GM12878 (cell line): ENCODE results near the gene RANBP6. TPM values are rescaled to one million over a fixed set of nuclear protein-coding genes. Genes with fewer than 3 reads are reported as not detected.

Experiments used
- ATAC-seq: fragments of 200-7000 bp; cut with Tn5 transposase; 3 replicates; pipeline ENCODE4 v1.9.1; 2020; ENCODE audit warnings: mild to moderate bottlenecking, moderate library complexity
- BruUV-seq: library from RNA; stranded (reverse); fragments of 400-500 nt; replicated peaks from 2 replicates; lab custom pipeline; 2021; lab: Mats Ljungman, UMichigan
- CTCF ChIA-PET: fragments of 300-600 bp; sonication (Branson Sonifier 250); formaldehyde crosslinking; extraction: SDS; loops from one replicate; lab custom pipeline; 2021; ENCODE audit warnings: inconsistent platforms; lab: Yijun Ruan, JAX
- POLR2A ChIA-PET: fragments of 350-600 bp; formaldehyde crosslinking; extraction: SDS; loops from one replicate; lab custom pipeline; 2021; ENCODE audit warnings: inconsistent platforms; lab: Charles Lee
- RAD21 ChIA-PET: fragments of 300-600 bp; sonication (Branson Sonifier 250); formaldehyde crosslinking; loops from one replicate; lab custom pipeline; 2023; ENCODE audit warnings: antibody characterized with exemption; ENCODE audit not compliant: unreplicated experiment; lab: Charles Lee
- SMC1A ChIA-PET: fragments of 300-600 bp; sonication (Branson Sonifier 250); formaldehyde crosslinking; loops from one replicate; lab custom pipeline; 2023; ENCODE audit not compliant: unreplicated experiment, uncharacterized antibody; lab: Charles Lee
- DNase-seq: peaks from one replicate; pipeline ENCODE4 v3.0.0-alpha.2; 2011; ENCODE audit warnings: low read depth, low spot score
- FAIRE-seq: peaks from 3 replicates; lab custom pipeline; 2011; peaks lifted over from hg19 to GRCh38; lab: Jason Lieb, UNC
- H2AFZ ChIP-seq: 2 replicates; pipeline ENCODE4 v1.6.0; 2011; ENCODE audit warnings: low read depth, low read length, control low read depth; ENCODE audit not compliant: control insufficient read depth
- H3K27ac ChIP-seq: 2 replicates; pipeline ENCODE4 v1.5.1; 2011; ENCODE audit warnings: control low read depth; ENCODE audit not compliant: control insufficient read depth, insufficient read depth
- H3K27me3 ChIP-seq, 2 experiments: replicated peaks in 1 of 2; 2 replicates each; pipeline versions ENCODE4 v1.6.0 to v1.6.1; 2011; ENCODE audit warnings: low read length in 1 of 2; ENCODE audit not compliant: control insufficient read depth in 2 of 2, insufficient read depth in 2 of 2
- H3K36me3 ChIP-seq, 2 experiments: 2 replicates each; pipeline ENCODE4 v1.5.1; 2011; ENCODE audit warnings: low read length in 1 of 2; ENCODE audit not compliant: control insufficient read depth in 2 of 2, insufficient read depth in 2 of 2
- H3K4me1 ChIP-seq: 2 replicates; pipeline ENCODE4 v1.6.1; 2011; ENCODE audit warnings: mild to moderate bottlenecking, low read length, moderate library complexity, mixed read lengths; ENCODE audit not compliant: control insufficient read depth, insufficient read depth
- H3K4me2 ChIP-seq: 2 replicates; pipeline ENCODE4 v1.6.0; 2011; ENCODE audit warnings: control low read depth; ENCODE audit not compliant: control insufficient read depth, insufficient read depth
- H3K4me3 ChIP-seq: fragments of 200-600 bp; sonication (generic); 2 replicates; pipeline ENCODE4 v1.5.1; 2016
- H3K79me2 ChIP-seq: 2 replicates; pipeline ENCODE4 v1.6.0; 2011; ENCODE audit warnings: low read length; ENCODE audit not compliant: control insufficient read depth, insufficient read depth
- H3K9ac ChIP-seq: 2 replicates; pipeline ENCODE4 v1.8.0; 2011; ENCODE audit warnings: low read length, control low read depth, mixed read lengths; ENCODE audit not compliant: control insufficient read depth, insufficient read depth
- H3K9me3 ChIP-seq: replicated peaks from 3 replicates; pipeline ENCODE4 v1.5.1; 2011; ENCODE audit warnings: mild to moderate bottlenecking, low read length; ENCODE audit not compliant: control insufficient read depth, insufficient read depth
- H4K20me1 ChIP-seq: 2 replicates; pipeline ENCODE4 v1.6.0; 2011; ENCODE audit not compliant: control insufficient read depth, insufficient read depth
- ASH2L ChIP-seq: fragments of 300-600, 200-600 bp; sonication (generic); IDR thresholded peaks from 2 replicates; pipeline ENCODE4 v1.6.1; 2017; ENCODE audit warnings: low read depth, mild to moderate bottlenecking, borderline replicate concordance
- BMI1 ChIP-seq: fragments of 450-650 bp; IDR thresholded peaks from 2 replicates; pipeline ENCODE4 v1.6.1; 2016; ENCODE audit warnings: mild to moderate bottlenecking, moderate library complexity, borderline replicate concordance
- HDAC2 ChIP-seq: fragments of 200-600 bp; sonication (generic); IDR thresholded peaks from 2 replicates; pipeline ENCODE4 v1.6.1; 2017
- KLF5 ChIP-seq: fragments of 450-650 bp; IDR thresholded peaks from 2 replicates; pipeline ENCODE4 v1.6.1; 2014; ENCODE audit warnings: mild to moderate bottlenecking; ENCODE audit not compliant: partially characterized antibody
- NFYA ChIP-seq: IDR thresholded peaks from 2 replicates; pipeline ENCODE4 v1.6.1; 2011; ENCODE audit warnings: low read depth, mild to moderate bottlenecking, low read length, improper control_type of control experiment, borderline replicate concordance
- NRF1 ChIP-seq: conservative IDR thresholded peaks from 2 replicates; pipeline ENCODE4 v1.6.1; 2011; ENCODE audit warnings: mild to moderate bottlenecking, low read depth, low read length, improper control_type of control experiment
- POU2F2 ChIP-seq: IDR thresholded peaks from 3 replicates; pipeline ENCODE4 v1.6.1; 2011; ENCODE audit warnings: low read depth, mild to moderate bottlenecking, low read length, borderline replicate concordance
- RAD21 ChIP-seq: IDR thresholded peaks from 2 replicates; pipeline ENCODE4 v1.6.1; 2011; ENCODE audit warnings: mild to moderate bottlenecking, low read depth, low read length, moderate library complexity; ENCODE audit not compliant: insufficient read depth
- RAD51 ChIP-seq: fragments of 450-650 bp; IDR thresholded peaks from 2 replicates; pipeline ENCODE4 v1.6.1; 2016; ENCODE audit warnings: moderate library complexity, mild to moderate bottlenecking, inconsistent platforms
- SREBF2 ChIP-seq: IDR thresholded peaks from 2 replicates; pipeline ENCODE4 v1.6.1; 2012; ENCODE audit warnings: mild to moderate bottlenecking, low read length
- TBL1XR1 ChIP-seq: IDR thresholded peaks from 2 replicates; pipeline ENCODE4 v1.6.1; 2012; ENCODE audit warnings: low read depth, low read length, improper control_type of control experiment
- ZNF24 ChIP-seq: fragments of 450-650 bp; IDR thresholded peaks from 2 replicates; pipeline ENCODE4 v1.6.1; 2017; ENCODE audit warnings: antibody characterized with exemption, mild to moderate bottlenecking
- WGBS: methylation state at CpG from one replicate; pipeline ENCODE4 v1.1.6; 2016; ENCODE audit warnings: low lambda C conversion rate; ENCODE audit not compliant: insufficient replicate concordance, insufficient coverage; ENCODE audit errors: missing lambda C conversion rate; 5-methylcytosine and 5-hydroxymethylcytosine counted together
- in situ Hi-C: fragments of 300-500 bp; cut with MboI; formaldehyde crosslinking; loops from 9 replicates; pipeline ENCODE4 v1.14.3; 2018; ENCODE audit warnings: mixed read lengths
- intact Hi-C: fragments of 100-400 bp; cut with micrococcal nuclease; formaldehyde crosslinking; loops from one replicate; pipeline ENCODE4 v1.14.2; 2022; ENCODE audit not compliant: unreplicated experiment
- polyA plus RNA-seq, 11 experiments: library from polyadenylated mRNA; depleted of rRNA in 4 of 11; unstranded in 6 of 11; stranded (reverse) in 5 of 11; fragments of >200 nt; fragmentation: Nextera tagmentation in 4 of 11; fragmentation: Illumina TruSeq in 1 of 11; extraction: Ambion mirVana in 4 of 11; extraction: Trizol in 1 of 11; gene quantifications; 1 replicate in 1 of 11; 2 replicates in 10 of 11; pipeline versions ENCODE4 v1.2.1 to v1.2.3, GENCODE V29; 2011 to 2016; ENCODE audit warnings: inconsistent platforms in 2 of 11, missing spikeins in 2 of 11, low read depth in 1 of 11
- total RNA-seq, 4 experiments: library from RNA; depleted of rRNA in 3 of 4; stranded (reverse); fragments of >200 nt in 3 of 4; fragmentation: Illumina TruSeq in 1 of 4; extraction: Trizol in 1 of 4; gene quantifications; 2 replicates each; pipeline versions ENCODE4 v1.2.1 to v1.2.3, GENCODE V29; 2013 to 2021
- TF ChIP-seq, protein P1 (sequence below): fragments of 450-650 bp; formaldehyde crosslinking; IDR thresholded peaks from 2 replicates; pipeline ENCODE4 v1.4.0; 2020; ENCODE audit warnings: mild to moderate bottlenecking, moderate library complexity
- TF ChIP-seq, protein P2 (sequence below): IDR thresholded peaks from 2 replicates; pipeline ENCODE4 v1.6.1; 2012; ENCODE audit warnings: improper control_type of control experiment, low read depth, low read length; ENCODE audit not compliant: insufficient replicate concordance
- TF ChIP-seq, protein P3 (sequence below): fragments of 450-650 bp; IDR thresholded peaks from 2 replicates; pipeline ENCODE4 v1.6.1; 2016; ENCODE audit warnings: mild to moderate bottlenecking

The RANBP6 gene
- total and polyA plus RNA-seq, 10 of the 15 experiments (the other 5 are each of a cell fraction or from before 2014, with no cell fraction given) = 10.9 to 26.9 (median 19.4) TPM

DNA sequence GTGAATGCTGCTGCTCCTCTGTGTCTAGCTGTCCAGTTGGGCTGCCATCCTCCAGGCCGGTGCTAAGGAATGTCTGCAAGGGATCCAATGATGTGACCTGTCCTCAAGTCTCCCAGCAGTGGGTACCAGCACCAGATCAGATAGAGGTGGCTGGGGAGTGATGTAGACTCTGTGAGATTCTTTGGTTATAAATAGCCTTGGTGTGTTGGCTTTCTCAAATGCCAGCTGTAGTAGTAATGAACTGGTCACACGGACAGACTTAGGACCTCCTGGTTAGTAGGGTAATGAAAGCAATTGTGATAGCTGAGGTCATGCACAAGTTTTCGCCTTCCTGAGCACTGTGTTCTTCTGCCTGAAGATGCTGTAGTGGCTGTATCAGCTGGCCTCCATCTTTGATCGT is 29.9 kb upstream of the RANBP6 start:
- no peaks in the 10 kb centered on the region for H3K27me3 ChIP-seq
- ChIA-PET SMC1A (interaction anchor here (0.7 to 3.1 kb wide), 5 partner anchors 9 to 261 kb away, joined by 3 to 15 read pairs (median 3); no protein-coding TSS in a partner anchor), RAD21 (interaction anchor here (0.8 to 2.2 kb wide), 2 partner anchors 18 to 159 kb away, joined by 5 to 11 read pairs; no protein-coding TSS in a partner anchor), POLR2A (interaction anchor here (1.2 kb wide), 1 partner anchor 44 kb away, joined by 3 read pairs; no protein-coding TSS in a partner anchor), CTCF (interaction anchor here (0.5 to 13.5 kb wide), 6 partner anchors 9 to 160 kb away, joined by 3 to 288 read pairs (median 4); partner anchors contain the start of gene RANBP6)
- in situ Hi-C loops (loop anchor here (5.0 kb wide), 2 partner anchors 158 to 262 kb away; no protein-coding TSS in a partner anchor), intact Hi-C loops (no loop called here)
- H3K4me1 ChIP-seq = peaks cover 5% of the 10 kb centered on the region; the same call in 1 of the 2 replicates
- H3K4me2 ChIP-seq = no peak overlapping the region
- H4K20me1 ChIP-seq = no peaks in the 10 kb centered on the region
- no peak overlapping the region for H3K27ac ChIP-seq
- DNase-seq = no peak
- H2AFZ ChIP-seq = no peak overlapping the region
- no peak for ATAC-seq
- no peaks in the 10 kb centered on the region for H3K79me2 ChIP-seq
- BruUV-seq = no TSS peak
- H3K36me3 ChIP-seq = no peaks in the 10 kb centered on the region
- H3K4me3 ChIP-seq = no peak overlapping the region
- H3K9ac ChIP-seq = no peak overlapping the region
- FAIRE-seq = no peak
- 56% methylated on average over 4 of the region's 4 CpGs for WGBS
- no peaks in the 10 kb centered on the region for H3K9me3 ChIP-seq
- no peak for TF ChIP-seq ZNF24
- TF ChIP-seq NFYA = no peak
- TF ChIP-seq RAD21 = no peak
- no peak for TF ChIP-seq TBL1XR1
- no peak for TF ChIP-seq NRF1
- TF ChIP-seq POU2F2 = no peak
- TF ChIP-seq KLF5 = no peak
- TF ChIP-seq, protein P1, sequence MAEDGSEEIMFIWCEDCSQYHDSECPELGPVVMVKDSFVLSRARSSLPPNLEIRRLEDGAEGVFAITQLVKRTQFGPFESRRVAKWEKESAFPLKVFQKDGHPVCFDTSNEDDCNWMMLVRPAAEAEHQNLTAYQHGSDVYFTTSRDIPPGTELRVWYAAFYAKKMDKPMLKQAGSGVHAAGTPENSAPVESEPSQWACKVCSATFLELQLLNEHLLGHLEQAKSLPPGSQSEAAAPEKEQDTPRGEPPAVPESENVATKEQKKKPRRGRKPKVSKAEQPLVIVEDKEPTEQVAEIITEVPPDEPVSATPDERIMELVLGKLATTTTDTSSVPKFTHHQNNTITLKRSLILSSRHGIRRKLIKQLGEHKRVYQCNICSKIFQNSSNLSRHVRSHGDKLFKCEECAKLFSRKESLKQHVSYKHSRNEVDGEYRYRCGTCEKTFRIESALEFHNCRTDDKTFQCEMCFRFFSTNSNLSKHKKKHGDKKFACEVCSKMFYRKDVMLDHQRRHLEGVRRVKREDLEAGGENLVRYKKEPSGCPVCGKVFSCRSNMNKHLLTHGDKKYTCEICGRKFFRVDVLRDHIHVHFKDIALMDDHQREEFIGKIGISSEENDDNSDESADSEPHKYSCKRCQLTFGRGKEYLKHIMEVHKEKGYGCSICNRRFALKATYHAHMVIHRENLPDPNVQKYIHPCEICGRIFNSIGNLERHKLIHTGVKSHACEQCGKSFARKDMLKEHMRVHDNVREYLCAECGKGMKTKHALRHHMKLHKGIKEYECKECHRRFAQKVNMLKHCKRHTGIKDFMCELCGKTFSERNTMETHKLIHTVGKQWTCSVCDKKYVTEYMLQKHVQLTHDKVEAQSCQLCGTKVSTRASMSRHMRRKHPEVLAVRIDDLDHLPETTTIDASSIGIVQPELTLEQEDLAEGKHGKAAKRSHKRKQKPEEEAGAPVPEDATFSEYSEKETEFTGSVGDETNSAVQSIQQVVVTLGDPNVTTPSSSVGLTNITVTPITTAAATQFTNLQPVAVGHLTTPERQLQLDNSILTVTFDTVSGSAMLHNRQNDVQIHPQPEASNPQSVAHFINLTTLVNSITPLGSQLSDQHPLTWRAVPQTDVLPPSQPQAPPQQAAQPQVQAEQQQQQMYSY (CRISPR knock-in tag) = no peak
- no peak for TF ChIP-seq SREBF2
- TF ChIP-seq, protein P2, sequence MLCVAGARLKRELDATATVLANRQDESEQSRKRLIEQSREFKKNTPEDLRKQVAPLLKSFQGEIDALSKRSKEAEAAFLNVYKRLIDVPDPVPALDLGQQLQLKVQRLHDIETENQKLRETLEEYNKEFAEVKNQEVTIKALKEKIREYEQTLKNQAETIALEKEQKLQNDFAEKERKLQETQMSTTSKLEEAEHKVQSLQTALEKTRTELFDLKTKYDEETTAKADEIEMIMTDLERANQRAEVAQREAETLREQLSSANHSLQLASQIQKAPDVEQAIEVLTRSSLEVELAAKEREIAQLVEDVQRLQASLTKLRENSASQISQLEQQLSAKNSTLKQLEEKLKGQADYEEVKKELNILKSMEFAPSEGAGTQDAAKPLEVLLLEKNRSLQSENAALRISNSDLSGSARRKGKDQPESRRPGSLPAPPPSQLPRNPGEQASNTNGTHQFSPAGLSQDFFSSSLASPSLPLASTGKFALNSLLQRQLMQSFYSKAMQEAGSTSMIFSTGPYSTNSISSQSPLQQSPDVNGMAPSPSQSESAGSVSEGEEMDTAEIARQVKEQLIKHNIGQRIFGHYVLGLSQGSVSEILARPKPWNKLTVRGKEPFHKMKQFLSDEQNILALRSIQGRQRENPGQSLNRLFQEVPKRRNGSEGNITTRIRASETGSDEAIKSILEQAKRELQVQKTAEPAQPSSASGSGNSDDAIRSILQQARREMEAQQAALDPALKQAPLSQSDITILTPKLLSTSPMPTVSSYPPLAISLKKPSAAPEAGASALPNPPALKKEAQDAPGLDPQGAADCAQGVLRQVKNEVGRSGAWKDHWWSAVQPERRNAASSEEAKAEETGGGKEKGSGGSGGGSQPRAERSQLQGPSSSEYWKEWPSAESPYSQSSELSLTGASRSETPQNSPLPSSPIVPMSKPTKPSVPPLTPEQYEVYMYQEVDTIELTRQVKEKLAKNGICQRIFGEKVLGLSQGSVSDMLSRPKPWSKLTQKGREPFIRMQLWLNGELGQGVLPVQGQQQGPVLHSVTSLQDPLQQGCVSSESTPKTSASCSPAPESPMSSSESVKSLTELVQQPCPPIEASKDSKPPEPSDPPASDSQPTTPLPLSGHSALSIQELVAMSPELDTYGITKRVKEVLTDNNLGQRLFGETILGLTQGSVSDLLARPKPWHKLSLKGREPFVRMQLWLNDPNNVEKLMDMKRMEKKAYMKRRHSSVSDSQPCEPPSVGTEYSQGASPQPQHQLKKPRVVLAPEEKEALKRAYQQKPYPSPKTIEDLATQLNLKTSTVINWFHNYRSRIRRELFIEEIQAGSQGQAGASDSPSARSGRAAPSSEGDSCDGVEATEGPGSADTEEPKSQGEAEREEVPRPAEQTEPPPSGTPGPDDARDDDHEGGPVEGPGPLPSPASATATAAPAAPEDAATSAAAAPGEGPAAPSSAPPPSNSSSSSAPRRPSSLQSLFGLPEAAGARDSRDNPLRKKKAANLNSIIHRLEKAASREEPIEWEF = no peak
- no peak for TF ChIP-seq ASH2L
- TF ChIP-seq HDAC2 = no peak
- TF ChIP-seq, protein P3, sequence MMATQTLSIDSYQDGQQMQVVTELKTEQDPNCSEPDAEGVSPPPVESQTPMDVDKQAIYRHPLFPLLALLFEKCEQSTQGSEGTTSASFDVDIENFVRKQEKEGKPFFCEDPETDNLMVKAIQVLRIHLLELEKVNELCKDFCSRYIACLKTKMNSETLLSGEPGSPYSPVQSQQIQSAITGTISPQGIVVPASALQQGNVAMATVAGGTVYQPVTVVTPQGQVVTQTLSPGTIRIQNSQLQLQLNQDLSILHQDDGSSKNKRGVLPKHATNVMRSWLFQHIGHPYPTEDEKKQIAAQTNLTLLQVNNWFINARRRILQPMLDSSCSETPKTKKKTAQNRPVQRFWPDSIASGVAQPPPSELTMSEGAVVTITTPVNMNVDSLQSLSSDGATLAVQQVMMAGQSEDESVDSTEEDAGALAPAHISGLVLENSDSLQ = no peak
- no peak for TF ChIP-seq RAD51
- no peak for TF ChIP-seq BMI1
